DND-41 (cell line): Measurements from ENCODE around the gene IDI1.
A peak's percentile ranks its signal among the peaks of the same experiment; 100 is the strongest.

Experiments used
- ATAC-seq: fragments of 200-7000 bp; cut with Tn5 transposase; 3 replicates; pipeline ENCODE4 v1.9.1; 2021; ENCODE audit warnings: low read depth; ENCODE audit not compliant: insufficient read depth
- DNase-seq: peaks from one replicate; pipeline ENCODE4 v3.0.0-alpha.2; 2020
- H2AFZ ChIP-seq: 2 replicates; pipeline ENCODE4 v1.6.0; 2012; ENCODE audit warnings: low read depth, low read length
- H3K27ac ChIP-seq: 2 replicates; pipeline ENCODE4 v1.5.1; 2012; ENCODE audit warnings: low read length, inconsistent platforms
- H3K27me3 ChIP-seq: fragments of 200-600 bp; sonication (generic); 2 replicates; pipeline ENCODE4 v1.6.0; 2012; ENCODE audit warnings: low read length, mild to moderate bottlenecking, inconsistent platforms; ENCODE audit not compliant: insufficient read depth, poor library complexity
- H3K36me3 ChIP-seq: 2 replicates; pipeline ENCODE4 v1.5.1; 2012; ENCODE audit warnings: low read length, inconsistent platforms; ENCODE audit not compliant: insufficient read depth
- H3K4me1 ChIP-seq: 2 replicates; pipeline ENCODE4 v1.5.1; 2012; ENCODE audit warnings: mild to moderate bottlenecking, low read length; ENCODE audit not compliant: insufficient read depth
- H3K4me2 ChIP-seq: 2 replicates; pipeline ENCODE4 v1.6.0; 2012; ENCODE audit warnings: mild to moderate bottlenecking, moderate library complexity, low read length, inconsistent platforms; ENCODE audit not compliant: insufficient read depth
- H3K4me3 ChIP-seq, 2 experiments: fragments of 200-600 bp in 1 of 2; shearing (Covaris generic) in 1 of 2; 2 replicates each; pipeline ENCODE4 v1.5.1; 2012 to 2016; ENCODE audit warnings: inconsistent platforms in 2 of 2, low read length in 2 of 2, mild to moderate bottlenecking in 2 of 2, low read depth in 1 of 2, moderate library complexity in 1 of 2
- H3K79me2 ChIP-seq: 2 replicates; pipeline ENCODE4 v1.6.0; 2012; ENCODE audit warnings: low read length, inconsistent platforms; ENCODE audit not compliant: insufficient read depth
- H3K9ac ChIP-seq: 2 replicates; pipeline ENCODE4 v1.6.0; 2012; ENCODE audit warnings: low read depth, mild to moderate bottlenecking, inconsistent platforms, low read length, moderate library complexity
- H3K9me3 ChIP-seq: 2 replicates; pipeline ENCODE4 v1.5.1; 2012; ENCODE audit warnings: low read length, moderate library complexity, mild to moderate bottlenecking, inconsistent platforms; ENCODE audit not compliant: insufficient read depth, severe bottlenecking
- H4K20me1 ChIP-seq: 2 replicates; pipeline ENCODE4 v1.6.0; 2012; ENCODE audit warnings: low read length; ENCODE audit not compliant: insufficient read depth
- EZH2 ChIP-seq: IDR thresholded peaks from 3 replicates; pipeline ENCODE4 v1.6.1; 2012; ENCODE audit warnings: borderline replicate concordance, low read depth, mild to moderate bottlenecking, moderate library complexity, low read length, inconsistent platforms; ENCODE audit not compliant: severe bottlenecking
- TF ChIP-seq, protein P1 (sequence below): IDR thresholded peaks from 2 replicates; pipeline ENCODE4 v1.5.1; 2012; ENCODE audit warnings: borderline replicate concordance, low read length, moderate library complexity, mild to moderate bottlenecking; ENCODE audit not compliant: poor library complexity, severe bottlenecking; ENCODE audit errors: extremely low read depth

Gene IDI1

DNA sequence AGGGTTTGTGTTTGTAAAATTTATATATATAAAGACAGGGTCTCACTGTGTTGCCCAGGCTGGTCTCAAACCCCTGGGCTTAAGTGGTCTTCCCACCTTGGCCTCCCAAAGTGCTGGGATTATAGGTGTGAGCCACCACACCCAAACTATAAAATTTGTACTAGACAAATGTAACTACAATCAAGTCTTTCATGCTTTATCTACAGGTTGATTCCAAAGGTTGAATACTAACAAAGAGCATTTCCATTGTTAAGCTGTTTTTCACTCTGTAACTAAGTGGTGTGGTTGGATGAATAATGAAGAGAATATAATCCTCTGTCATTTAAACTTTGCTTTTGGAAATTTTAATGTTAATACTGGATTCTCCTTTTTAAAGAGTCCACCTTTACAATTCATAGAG, 29.7 kb upstream of the IDI1 start:
- no peak for ATAC-seq
- H3K36me3 ChIP-seq: peaks cover 61% of the 10 kb centered on the region

GRCh38 chr10:1074748-1075308, 25.9 kb upstream of the IDI1 start:
- no peak for DNase-seq
- TF ChIP-seq, protein P1, sequence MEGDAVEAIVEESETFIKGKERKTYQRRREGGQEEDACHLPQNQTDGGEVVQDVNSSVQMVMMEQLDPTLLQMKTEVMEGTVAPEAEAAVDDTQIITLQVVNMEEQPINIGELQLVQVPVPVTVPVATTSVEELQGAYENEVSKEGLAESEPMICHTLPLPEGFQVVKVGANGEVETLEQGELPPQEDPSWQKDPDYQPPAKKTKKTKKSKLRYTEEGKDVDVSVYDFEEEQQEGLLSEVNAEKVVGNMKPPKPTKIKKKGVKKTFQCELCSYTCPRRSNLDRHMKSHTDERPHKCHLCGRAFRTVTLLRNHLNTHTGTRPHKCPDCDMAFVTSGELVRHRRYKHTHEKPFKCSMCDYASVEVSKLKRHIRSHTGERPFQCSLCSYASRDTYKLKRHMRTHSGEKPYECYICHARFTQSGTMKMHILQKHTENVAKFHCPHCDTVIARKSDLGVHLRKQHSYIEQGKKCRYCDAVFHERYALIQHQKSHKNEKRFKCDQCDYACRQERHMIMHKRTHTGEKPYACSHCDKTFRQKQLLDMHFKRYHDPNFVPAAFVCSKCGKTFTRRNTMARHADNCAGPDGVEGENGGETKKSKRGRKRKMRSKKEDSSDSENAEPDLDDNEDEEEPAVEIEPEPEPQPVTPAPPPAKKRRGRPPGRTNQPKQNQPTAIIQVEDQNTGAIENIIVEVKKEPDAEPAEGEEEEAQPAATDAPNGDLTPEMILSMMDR: peak; percentile 48
- TF ChIP-seq EZH2: no peak
- H3K4me1 ChIP-seq: no peaks in the 10 kb centered on the region

More for the DNA sequence above, 29.7 kb upstream of the IDI1 start:
- H2AFZ ChIP-seq: no peak overlapping the region
- no peaks in the 10 kb centered on the region for H3K27me3 ChIP-seq
- 0 out of 2 replicates have a peak, but pooled peaks cover 1% of the 10 kb centered on the region for H3K79me2 ChIP-seq
- H3K4me1 ChIP-seq: no peaks in the 10 kb centered on the region
- TF ChIP-seq, protein P1: no peak
- TF ChIP-seq EZH2: no peak
- H3K9me3 ChIP-seq: no peaks in the 10 kb centered on the region
- DNase-seq: no peak
- no peak overlapping the region for H3K4me2 ChIP-seq
- H4K20me1 ChIP-seq: no peaks in the 10 kb centered on the region
- H3K9ac ChIP-seq: no peak overlapping the region
- H3K27ac ChIP-seq: no peak overlapping the region
- H3K4me3 ChIP-seq: no peak overlapping the region

DNA sequence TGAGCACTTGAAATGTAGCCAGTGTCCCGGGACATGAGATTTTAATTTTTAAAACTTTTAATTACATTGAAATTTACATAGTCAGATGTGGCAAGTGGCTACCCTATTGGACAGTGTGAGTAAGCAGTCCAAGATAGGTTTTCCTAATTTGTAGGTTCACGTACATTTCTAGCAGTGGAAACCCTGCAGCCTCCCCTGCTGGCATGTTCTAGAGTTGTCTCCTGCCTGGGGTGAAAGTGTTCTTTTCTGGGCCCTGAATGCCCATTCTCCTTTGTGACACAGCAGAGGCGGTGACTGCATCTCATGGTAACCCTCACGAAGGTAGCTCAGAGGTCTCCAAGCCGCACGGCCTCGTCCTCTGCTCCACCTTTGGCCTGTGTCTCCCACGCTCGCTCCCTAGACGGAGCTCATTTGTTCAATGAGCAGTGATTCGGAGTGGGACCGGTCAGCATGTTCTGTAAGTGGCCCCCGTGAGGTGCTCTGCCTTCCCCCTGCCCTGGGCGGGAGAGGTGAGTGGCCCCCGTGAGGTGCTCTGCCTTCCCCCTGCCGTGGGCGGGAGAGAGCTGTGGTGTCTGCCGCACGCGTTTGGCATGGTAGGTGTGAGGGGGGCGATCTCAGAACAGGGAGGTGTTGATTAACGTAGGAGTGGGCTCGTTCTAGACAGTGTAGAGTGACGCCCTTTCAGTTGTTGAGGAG, 25.3 kb upstream of the IDI1 start:
- H3K27me3 ChIP-seq: no peaks in the 10 kb centered on the region
- no peak for DNase-seq
- no peak overlapping the region for H3K4me3 ChIP-seq
- no peak overlapping the region for H3K4me2 ChIP-seq
- peaks cover 51% of the 10 kb centered on the region for H3K36me3 ChIP-seq
- peaks cover 20% of the 10 kb centered on the region for H3K79me2 ChIP-seq
- H3K4me1 ChIP-seq: no peaks in the 10 kb centered on the region
- H3K9me3 ChIP-seq: no peaks in the 10 kb centered on the region
- no peak overlapping the region for H3K9ac ChIP-seq
- peaks cover 3% of the 10 kb centered on the region; the same call in 1 of the 2 replicates for H4K20me1 ChIP-seq
- H2AFZ ChIP-seq: no peak overlapping the region
- TF ChIP-seq, protein P1: peak; percentile 23
- TF ChIP-seq EZH2: no peak
- H3K27ac ChIP-seq: no peak overlapping the region
- no peak; the same call in 2 of the 3 replicates for ATAC-seq

More at GRCh38 chr10:1074748-1075308, 25.9 kb upstream of the IDI1 start:
- Histone ChIP-seq H3K36me3 (peaks cover 57% of the 10 kb centered on the region), H3K27ac (no peak overlapping the region), H3K79me2 (peaks cover 15% of the 10 kb centered on the region), H3K9ac (no peak overlapping the region), H3K27me3 (no peaks in the 10 kb centered on the region), H3K9me3 (no peaks in the 10 kb centered on the region), H3K4me3 (no peak overlapping the region), H2AFZ (no peak overlapping the region), H3K4me2 (no peak overlapping the region), H4K20me1 (peaks cover 3% of the 10 kb centered on the region; the same call in 1 of the 2 replicates)
- ATAC-seq: no peak
